Activated effector memory CD4-positive, alpha-beta T cell treated with anti-CD3 and anti-CD28 coated beads, Interleukin-2, amount 50 U/mL, for 16 hours (primary cell): ENCODE results near the gene RTF1.
A peak's percentile ranks its signal among the peaks of the same experiment; 100 is the strongest.

ENCODE experiments used
- DNase-seq: peaks from one replicate; pipeline ENCODE4 v3.0.0-alpha.2; 2020

RTF1 gene

DNA sequence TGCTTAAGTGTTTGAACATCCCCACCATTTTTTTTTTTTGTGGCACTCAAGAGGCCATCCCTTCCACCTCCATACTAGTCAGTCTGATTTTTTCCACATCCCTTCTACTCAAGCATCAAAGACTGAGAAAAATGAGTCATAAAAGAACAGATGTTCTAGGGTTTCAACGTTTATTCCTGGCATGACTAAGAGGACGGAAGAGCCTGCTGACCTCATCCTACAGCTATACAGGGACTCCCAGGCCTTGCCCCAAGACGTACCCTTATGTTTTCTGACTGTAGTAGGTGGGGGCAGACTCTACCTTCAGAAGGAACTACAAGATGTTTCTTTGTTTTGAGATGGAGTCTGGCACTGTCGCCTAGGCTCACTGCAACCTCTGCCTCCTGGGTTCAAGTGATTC lies 73.5 kb downstream of the RTF1 start:
- no peak for DNase-seq

DNA sequence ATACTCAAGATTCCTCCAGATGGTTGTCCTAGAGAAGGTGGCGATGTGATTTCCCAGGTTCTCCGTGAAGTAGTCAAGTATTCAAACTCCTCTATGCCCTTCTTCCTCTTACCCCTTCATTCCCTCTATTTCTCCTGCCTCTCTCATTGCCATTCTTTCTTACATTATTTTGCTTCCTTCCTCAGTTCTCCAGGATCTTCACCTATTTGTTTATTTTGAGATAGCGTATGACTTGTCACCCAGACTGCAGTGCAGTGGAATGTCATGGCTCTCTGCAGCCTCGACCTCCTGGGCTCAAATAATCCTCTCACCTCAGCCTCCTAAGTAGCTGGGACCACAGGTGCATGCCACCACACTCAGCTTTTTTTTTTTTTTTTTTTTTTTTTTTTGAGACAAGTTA lies 75.0 kb downstream of the RTF1 start:
- no peak for DNase-seq

DNA sequence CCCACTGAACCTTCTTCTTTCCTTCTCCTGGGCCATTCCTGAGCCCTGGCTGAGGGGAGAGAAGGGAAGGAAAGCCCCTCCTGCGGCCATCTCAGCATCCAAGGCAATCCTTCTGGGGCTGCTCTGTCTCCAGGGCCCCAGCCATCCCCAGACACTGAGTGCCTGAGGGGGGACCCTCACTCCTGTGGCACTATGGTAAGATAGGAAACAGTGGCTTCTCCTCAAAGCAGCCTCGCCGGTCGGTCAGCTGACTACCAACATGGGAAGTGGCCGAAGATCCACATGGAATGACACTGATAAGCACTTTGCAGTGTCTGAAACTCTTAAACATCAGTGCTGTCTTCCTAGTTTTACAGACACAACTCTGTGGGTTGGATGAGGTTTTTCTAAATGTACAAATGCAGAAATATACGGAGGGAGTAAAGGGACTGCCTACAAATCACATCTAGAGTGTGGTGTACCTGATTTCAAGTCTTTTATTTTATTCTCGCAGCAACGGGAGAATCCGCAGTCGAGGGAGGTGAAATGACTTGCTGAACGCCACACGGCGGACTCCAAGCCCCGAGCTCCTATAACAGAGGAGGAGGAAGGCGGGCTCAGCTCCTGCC lies 75.8 kb downstream of the RTF1 start:
- no peak for DNase-seq

DNA sequence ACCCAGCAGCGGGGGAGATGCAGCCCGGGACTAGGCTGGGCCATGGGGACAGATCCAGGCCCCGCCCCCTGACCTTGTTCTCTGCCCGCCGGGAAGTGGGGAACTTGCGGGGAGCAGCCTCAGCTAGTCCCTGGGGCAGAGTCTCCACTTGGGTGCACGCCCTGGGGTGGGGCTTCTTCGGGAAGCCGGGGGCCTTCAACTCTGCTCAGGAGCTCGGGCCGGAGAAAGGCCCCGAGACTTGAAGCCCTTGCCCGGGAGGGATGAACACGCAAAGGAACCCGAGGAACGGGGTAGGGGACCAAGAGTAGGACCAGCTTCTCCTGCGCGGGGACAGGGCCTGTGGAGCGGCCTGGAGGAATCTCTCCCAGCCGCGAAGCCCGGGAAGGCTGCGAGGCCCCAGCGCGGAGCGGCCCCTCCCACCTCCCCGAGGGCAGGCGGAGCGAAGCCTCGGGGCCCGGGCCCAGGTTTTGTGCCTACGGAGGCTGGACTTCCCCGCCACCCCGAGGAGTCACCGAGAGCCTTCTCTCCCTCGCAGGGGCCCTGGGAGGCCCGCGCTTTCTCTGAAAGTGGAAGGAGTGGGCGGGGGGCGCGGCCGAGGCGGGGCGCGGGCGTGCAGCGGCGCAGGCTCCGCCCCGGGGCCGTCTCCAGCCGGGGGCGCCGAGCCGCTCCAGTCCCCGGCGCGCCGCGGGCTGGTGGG lies 76.5 kb downstream of the RTF1 start, which contains the start of gene ITPKA:
TSS of gene ITPKA (plus strand) at position 670 of the 697 bp plus-strand sequence. CDS start 54 bp downstream, outside the sequence.
- DNase-seq, result peak; percentile 95

GRCh38 chr15:41493902-41494189 lies 77.0 kb downstream of the RTF1 start:
- no peak for DNase-seq

DNA sequence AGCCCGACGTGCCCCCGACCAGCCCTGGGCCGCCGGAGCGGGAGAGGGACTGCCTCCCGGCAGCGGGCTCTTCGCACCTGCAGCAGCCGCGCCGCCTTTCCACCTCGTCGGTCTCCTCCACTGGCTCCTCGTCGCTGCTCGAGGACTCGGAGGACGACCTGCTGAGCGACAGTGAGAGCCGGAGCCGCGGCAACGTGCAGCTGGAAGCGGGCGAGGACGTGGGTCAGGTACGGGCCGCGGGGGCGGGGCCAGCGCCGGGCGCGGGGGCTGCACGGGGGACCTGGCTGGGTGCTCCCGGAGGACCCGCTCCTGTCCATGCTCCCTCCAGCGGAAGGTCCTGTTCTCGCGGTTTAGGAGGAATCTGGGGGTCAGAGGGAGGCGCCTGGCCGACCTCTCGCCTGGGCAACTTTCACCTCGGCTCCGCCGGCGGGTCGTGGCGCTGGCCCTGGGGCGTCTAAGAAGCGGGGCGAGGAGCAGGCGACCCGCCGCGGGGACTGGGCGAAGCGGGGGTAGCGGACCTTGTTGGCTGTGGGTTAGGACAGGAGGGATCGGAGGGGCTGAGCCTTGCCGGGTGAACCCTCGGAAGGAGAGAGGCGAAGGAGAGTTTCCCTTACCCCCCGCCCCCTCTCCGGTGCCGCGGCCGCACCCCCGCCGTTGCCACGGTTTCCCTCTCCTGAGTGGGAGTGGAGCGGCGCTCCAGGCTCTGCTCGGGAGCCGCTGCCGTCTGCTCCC lies 77.5 kb downstream of the RTF1 start:
- DNase-seq, result peak; percentile 77

DNA sequence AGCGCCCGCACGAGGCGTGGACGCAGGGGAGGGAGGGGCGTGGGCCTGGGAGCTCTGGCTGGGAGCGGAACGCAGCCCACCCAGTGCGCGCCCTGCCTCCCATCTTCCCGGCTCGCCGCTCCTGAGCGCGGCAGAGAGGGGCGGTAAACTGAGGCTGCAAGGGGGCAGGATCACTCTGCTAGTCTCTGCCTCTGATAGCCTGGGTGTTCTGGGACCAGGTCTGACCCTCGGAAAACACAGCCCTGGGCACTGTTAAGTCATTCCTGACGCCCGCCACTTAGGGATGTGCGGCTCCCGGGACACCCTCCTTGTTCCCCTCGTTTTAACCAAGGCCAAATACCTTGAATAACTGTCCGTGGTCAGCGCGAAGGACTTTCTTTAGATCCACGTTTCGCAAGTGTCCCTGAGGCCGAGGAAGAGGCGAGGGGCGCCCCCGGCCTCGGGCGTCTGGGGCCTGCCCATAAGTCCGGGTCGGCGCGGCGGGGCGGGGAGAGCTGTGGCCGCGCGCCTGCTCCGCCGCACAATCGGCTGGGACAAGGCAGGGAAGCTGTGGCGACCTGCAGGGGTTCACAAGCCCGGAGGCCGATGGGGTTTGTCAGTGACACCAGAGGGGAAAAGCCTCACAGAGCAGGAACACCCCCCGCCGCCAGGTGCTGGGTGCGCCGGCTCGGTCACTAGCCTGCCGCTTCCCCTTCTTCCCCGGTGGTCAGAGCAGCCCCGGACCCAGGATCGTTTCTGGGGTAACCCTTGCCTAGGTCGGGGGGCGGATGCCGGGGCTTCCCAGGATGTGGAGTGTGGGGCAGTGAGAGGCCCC lies 78.2 kb downstream of the RTF1 start:
- peak; percentile 77 for DNase-seq

GRCh38 chr15:41495736-41496599 lies 79.1 kb downstream of the RTF1 start:
- DNase-seq, result no peak

DNA sequence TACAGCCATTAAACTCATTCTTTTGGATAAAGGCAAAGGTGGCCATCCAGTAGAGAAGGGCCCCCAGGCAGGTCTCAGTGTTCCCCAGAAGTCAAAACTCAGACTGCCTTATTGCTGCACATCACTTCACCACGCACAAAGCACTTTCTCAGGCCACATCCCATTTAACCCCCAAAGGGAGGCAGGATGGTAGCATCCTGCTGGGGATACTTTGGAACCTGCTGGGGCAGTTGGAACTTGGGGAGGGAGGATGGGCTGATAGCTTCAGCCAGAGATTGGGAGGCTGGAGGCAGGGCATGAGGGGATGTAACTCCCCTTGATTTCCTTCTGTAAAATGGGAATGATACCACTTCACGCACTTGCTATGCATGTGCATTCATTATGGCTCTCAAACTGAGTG lies 81.8 kb downstream of the RTF1 start:
- DNase-seq, result no peak

DNA sequence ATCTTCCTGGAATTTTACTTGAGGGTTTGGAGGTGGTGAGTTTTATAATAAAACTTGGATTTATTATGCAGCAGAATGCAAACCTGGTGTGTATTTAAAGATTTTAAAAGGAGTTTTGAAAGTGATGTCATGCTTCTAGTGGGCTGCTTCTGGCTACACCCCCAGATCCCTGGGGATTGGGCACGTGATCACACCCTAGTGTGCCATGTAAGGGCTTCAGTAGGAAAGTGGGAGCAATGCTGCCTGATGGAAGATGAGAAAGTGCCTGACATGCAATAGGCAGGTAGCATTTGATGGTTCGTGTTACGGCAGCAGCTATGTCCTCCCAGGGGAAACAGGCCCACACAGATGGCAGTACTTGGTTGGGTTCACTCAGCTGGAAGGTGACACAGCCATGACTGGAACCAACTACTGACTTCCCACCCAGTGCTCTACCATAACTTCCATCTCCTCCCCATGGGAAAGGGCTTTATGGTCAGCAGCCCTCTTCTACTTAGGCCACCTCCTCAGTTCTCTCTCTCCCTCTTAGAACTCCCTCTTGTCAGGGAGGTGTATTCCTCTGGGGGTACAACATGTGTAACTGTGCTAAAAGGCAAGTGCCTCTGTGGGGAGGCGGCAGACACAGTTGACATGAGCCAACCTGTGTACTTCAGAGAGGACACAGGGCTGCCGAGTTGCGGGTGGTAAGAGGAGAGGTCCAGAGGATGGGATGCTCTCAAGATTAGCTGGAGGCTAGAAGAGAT lies 82.4 kb downstream of the RTF1 start:
- no peak for DNase-seq

- DNase-seq, result peak; percentile 78
Measured at GRCh38 chr15:41501191-41501917, 84.5 kb downstream of the RTF1 start.

DNA sequence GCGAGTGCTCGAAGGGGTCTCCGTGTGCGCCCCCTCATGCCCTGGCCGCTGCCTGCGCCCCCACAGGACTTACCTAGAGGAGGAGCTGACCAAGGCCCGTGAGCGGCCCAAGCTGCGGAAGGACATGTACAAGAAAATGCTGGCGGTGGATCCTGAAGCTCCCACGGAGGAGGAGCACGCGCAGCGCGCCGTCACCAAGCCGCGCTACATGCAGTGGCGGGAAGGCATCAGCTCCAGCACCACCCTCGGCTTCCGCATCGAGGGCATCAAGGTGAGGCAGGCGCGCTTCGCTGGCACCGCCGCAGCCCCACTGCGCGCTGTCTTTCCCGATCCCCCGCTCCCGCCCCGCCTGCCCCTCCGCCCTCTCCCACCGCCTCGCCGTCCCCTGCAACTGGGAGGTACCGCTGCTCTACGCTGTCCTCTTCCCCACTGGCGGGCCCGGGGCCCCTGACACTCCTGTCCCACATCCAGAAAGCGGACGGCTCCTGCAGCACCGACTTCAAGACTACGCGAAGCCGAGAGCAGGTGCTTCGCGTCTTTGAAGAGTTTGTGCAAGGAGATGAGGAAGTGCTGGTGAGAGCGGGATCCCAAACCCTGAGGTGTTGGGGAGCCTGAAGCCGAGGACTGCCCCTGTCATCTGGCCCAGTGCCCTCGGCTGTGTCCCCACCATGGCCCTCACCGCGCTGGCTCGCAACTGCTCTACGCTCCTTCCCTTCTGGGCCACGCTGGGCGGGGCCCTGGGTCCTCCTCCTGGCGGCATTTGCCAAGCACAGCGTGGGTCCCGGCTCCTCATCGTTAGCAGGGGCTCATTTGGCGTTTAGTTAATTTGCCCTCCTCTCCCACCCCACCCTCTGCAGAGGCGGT lies 85.3 kb downstream of the RTF1 start:
- DNase-seq, result peak; percentile 79

- DNase-seq, result no peak
Measured at GRCh38 chr15:41502795-41503668, 86.1 kb downstream of the RTF1 start.

DNA sequence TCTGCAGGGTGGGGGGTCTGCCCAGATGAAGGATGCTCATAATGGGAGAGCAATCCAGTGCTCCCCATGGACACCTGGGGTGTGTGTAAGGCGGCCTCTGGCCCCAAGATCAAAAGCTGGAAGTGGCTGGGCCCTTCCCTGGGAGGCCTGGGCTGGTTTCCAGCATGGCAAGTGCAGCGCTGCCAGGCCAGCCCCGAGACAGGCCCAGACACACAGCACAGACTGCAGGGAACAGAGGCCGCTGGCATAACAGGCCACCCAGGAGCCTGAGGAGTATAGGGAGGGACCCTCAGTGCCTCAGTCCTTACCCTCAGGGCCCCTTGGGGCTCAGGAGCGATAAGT lies 86.7 kb downstream of the RTF1 start:
- DNase-seq, result no peak

DNA sequence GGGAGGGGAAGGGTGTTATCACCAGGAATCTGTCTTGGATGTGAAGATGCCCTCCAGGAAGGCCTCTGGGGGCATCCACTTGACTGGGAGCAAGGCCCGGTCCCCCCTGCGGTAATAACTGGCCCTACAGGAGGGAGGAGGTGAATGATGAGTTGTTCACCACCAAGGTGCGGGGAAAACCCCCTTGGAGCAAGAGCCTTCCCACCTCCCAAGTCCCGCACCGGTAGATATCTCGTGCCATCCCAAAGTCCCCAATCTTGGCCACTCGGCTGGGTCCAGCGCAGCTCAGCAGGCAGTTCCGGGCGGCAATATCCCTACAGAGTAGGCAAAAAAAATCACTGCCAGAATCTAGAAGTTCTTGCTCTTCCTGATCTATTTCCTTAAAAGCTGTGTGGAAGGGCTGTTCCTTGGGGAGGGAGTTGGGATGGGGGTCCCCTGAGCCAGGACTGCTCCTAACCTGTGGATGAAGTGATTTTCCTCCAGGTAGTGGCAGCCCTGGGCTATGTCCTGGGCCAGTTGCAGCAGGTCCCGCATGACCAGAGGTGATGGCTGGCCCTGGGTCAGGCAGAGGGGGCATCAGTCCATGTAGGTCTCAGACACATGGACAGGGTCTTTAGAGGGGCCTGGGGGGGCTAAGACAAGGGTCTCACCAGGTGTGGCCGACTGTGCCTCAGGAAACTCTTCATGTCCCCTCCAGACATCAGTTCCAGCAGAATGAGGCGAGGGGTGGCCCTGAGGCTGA lies 88.0 kb downstream of the RTF1 start:
- DNase-seq, result no peak

GRCh38 chr15:41505776-41506175 lies 88.9 kb downstream of the RTF1 start:
- DNase-seq, result no peak

GRCh38 chr15:41506796-41507341 lies 90.0 kb downstream of the RTF1 start:
- no peak for DNase-seq

DNA sequence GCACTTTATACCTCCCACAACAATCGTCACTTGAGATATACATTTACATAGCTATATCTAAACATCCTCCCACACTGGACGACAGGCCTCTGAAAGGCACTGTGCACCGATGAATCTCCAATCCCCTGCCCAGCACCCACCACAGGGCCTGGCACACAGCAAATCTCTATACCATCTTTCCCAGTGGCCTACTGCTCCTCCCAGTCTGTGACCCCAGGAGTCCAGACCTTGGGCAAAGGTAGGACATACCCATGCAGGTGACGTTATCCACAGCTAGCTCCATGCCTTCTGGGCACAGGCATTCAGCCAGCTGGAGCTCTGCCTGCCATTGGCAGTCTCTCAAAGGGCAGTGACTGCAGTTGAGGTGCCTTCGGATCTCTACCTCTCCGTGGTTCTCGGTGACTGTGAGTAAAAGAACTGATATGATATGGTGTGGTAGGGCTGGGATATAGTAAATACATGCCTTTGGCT lies 91.0 kb downstream of the RTF1 start:
- DNase-seq, result no peak
